Panc1 (cell line): ENCODE results near the gene PNLIPRP2. TPM values are rescaled to one million over a fixed set of nuclear protein-coding genes. Genes with fewer than 3 reads are reported as not detected.

Experiments used
- ATAC-seq: fragments of 200-7000 bp; cut with Tn5 transposase; 2 replicates; pipeline ENCODE4 v1.9.1; 2020; ENCODE audit warnings: mild to moderate bottlenecking, moderate library complexity
- BruUV-seq: library from RNA; stranded (reverse); fragments of 400-500 nt; replicated peaks from 2 replicates; lab custom pipeline; 2021; lab: Mats Ljungman, UMichigan
- CTCF ChIA-PET: fragments of 300-600 bp; sonication (Branson Sonifier 250); formaldehyde crosslinking; loops from one replicate; lab custom pipeline; 2022; ENCODE audit warnings: antibody characterized with exemption; lab: Charles Lee
- POLR2A ChIA-PET: fragments of 300-600 bp; sonication (Branson Sonifier 250); formaldehyde crosslinking; loops from one replicate; lab custom pipeline; 2022; ENCODE audit warnings: antibody characterized with exemption; lab: Charles Lee
- DNase-seq: peaks from one replicate; pipeline ENCODE4 v3.0.0-alpha.2; 2010; ENCODE audit warnings: low read depth, low spot score
- H3K27ac ChIP-seq: 2 replicates; pipeline ENCODE4 v1.5.1; 2011; ENCODE audit warnings: mild to moderate bottlenecking, low read length, inconsistent platforms
- H3K27me3 ChIP-seq: fragments of 200-500 bp; sonication (Bioruptor generic); 2 replicates; pipeline ENCODE4 v1.6.0; 2014; ENCODE audit warnings: low read length, inconsistent platforms; ENCODE audit not compliant: control insufficient read depth, insufficient read depth
- H3K36me3 ChIP-seq: fragments of 200-500 bp; sonication (Bioruptor generic); 2 replicates; pipeline ENCODE4 v1.5.1; 2014; ENCODE audit warnings: inconsistent platforms, mild to moderate bottlenecking, low read length, moderate library complexity; ENCODE audit not compliant: control insufficient read depth, insufficient read depth
- H3K4me1 ChIP-seq: 2 replicates; pipeline ENCODE4 v1.5.1; 2011; ENCODE audit warnings: inconsistent platforms, mild to moderate bottlenecking, low read length, moderate library complexity; ENCODE audit not compliant: control insufficient read depth, insufficient read depth
- H3K4me3 ChIP-seq, 2 experiments: 2 replicates each; pipeline ENCODE4 v1.5.1; 2011 to 2012; ENCODE audit warnings: low read depth in 2 of 2, low read length in 2 of 2, mild to moderate bottlenecking in 2 of 2, inconsistent platforms in 1 of 2, moderate library complexity in 1 of 2
- H3K9me3 ChIP-seq: fragments of 200-500 bp; sonication (Bioruptor generic); 2 replicates; pipeline ENCODE4 v1.5.1; 2014; ENCODE audit warnings: low read depth, mild to moderate bottlenecking, inconsistent platforms, low read length, moderate library complexity; ENCODE audit not compliant: control insufficient read depth, insufficient read depth
- POLR2AphosphoS5 ChIP-seq: IDR thresholded peaks from 2 replicates; pipeline ENCODE4 v1.6.1; 2012; ENCODE audit warnings: mild to moderate bottlenecking, low read depth, low read length, moderate library complexity
- REST ChIP-seq, 2 experiments: IDR thresholded peaks; 2 replicates each; pipeline ENCODE4 v1.6.1; 2011 to 2012; ENCODE audit warnings: low read depth in 2 of 2, control low read depth in 1 of 2, low read length in 1 of 2, mild to moderate bottlenecking in 1 of 2, moderate library complexity in 1 of 2; ENCODE audit not compliant: insufficient read depth in 1 of 2
- SIN3A ChIP-seq: IDR thresholded peaks from 2 replicates; pipeline ENCODE4 v1.6.1; 2012; ENCODE audit warnings: low read depth, mild to moderate bottlenecking, low read length, moderate library complexity, borderline replicate concordance; ENCODE audit not compliant: insufficient read depth
- TCF7L2 ChIP-seq: IDR thresholded peaks from 2 replicates; pipeline ENCODE4 v1.6.1; 2011; ENCODE audit warnings: mild to moderate bottlenecking, low read depth, low read length, inconsistent platforms
- in situ Hi-C: cut with HindIII; loops from 2 replicates; pipeline ENCODE4 v1.10.0; 2016; ENCODE audit warnings: low sequenced_read_pairs, low pct_unique_long_range_greater_than_20kb
- intact Hi-C: fragments of 100-400 bp; cut with micrococcal nuclease; formaldehyde crosslinking; loops from one replicate; pipeline ENCODE4 v1.10.0; 2022; ENCODE audit not compliant: unreplicated experiment
- total RNA-seq: library from RNA; stranded (reverse); gene quantifications from one replicate; pipeline ENCODE4 v1.2.1, GENCODE V29; 2021; ENCODE audit not compliant: unreplicated experiment
- TF ChIP-seq, protein P1 (sequence below): fragments of 450-650 bp; IDR thresholded peaks from 2 replicates; pipeline ENCODE4 v1.5.1; 2017; ENCODE audit warnings: mild to moderate bottlenecking

PNLIPRP2 gene
- total RNA-seq, 1 experiment from 2014 or later = 0.72 TPM

GRCh38 chr10:116676118-116676517 is 55.4 kb downstream of the PNLIPRP2 start:
- H3K36me3 ChIP-seq = no peaks in the 10 kb centered on the region
- CTCF ChIA-PET = no interaction called here
- no TSS peak for BruUV-seq
- no peaks in the 10 kb centered on the region for H3K9me3 ChIP-seq
- TF ChIP-seq POLR2AphosphoS5 = no peak
- no peak for TF ChIP-seq REST (IDR thresholded peaks at IDR 0.05; ENCODE audit: insufficient read depth in 1 of 2, low read depth in 2 of 2, low read length in 1 of 2)
- TF ChIP-seq TCF7L2 = no peak
- TF ChIP-seq, protein P1, sequence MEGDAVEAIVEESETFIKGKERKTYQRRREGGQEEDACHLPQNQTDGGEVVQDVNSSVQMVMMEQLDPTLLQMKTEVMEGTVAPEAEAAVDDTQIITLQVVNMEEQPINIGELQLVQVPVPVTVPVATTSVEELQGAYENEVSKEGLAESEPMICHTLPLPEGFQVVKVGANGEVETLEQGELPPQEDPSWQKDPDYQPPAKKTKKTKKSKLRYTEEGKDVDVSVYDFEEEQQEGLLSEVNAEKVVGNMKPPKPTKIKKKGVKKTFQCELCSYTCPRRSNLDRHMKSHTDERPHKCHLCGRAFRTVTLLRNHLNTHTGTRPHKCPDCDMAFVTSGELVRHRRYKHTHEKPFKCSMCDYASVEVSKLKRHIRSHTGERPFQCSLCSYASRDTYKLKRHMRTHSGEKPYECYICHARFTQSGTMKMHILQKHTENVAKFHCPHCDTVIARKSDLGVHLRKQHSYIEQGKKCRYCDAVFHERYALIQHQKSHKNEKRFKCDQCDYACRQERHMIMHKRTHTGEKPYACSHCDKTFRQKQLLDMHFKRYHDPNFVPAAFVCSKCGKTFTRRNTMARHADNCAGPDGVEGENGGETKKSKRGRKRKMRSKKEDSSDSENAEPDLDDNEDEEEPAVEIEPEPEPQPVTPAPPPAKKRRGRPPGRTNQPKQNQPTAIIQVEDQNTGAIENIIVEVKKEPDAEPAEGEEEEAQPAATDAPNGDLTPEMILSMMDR = no peak
- TF ChIP-seq SIN3A = no peak
- H3K27me3 ChIP-seq = no peaks in the 10 kb centered on the region
- H3K4me1 ChIP-seq = no peaks in the 10 kb centered on the region; the same call in 1 of the 2 replicates
- no peak overlapping the region for H3K4me3 ChIP-seq
- DNase-seq = no peak
- intact Hi-C loops = no loop called here
- H3K27ac ChIP-seq = no peak overlapping the region
- POLR2A ChIA-PET = no interaction called here
- no peak for ATAC-seq
- in situ Hi-C loops = no loop called here

GRCh38 chr10:116676633-116677032 is 55.9 kb downstream of the PNLIPRP2 start:
- intact Hi-C loops (no loop called here), in situ Hi-C loops (no loop called here)
- Histone ChIP-seq H3K4me3 (no peak overlapping the region), H3K27ac (no peak overlapping the region), H3K9me3 (no peaks in the 10 kb centered on the region), H3K27me3 (no peaks in the 10 kb centered on the region), H3K36me3 (no peaks in the 10 kb centered on the region), H3K4me1 (no peaks in the 10 kb centered on the region)
- no peak for ATAC-seq
- no peak for DNase-seq
- BruUV-seq = no TSS peak
- TF ChIP-seq REST (IDR thresholded peaks at IDR 0.05; ENCODE audit: insufficient read depth in 1 of 2, low read depth in 2 of 2, low read length in 1 of 2) (no peak), POLR2AphosphoS5 (no peak), SIN3A (no peak), TCF7L2 (no peak)
- TF ChIP-seq, protein P1 = no peak
- CTCF ChIA-PET = no interaction called here
- POLR2A ChIA-PET = no interaction called here
